Mucosa of descending colon (tissue), 3 donors: ENCODE results near the gene FAM228B. TPM values are rescaled to one million over a fixed set of nuclear protein-coding genes. Genes with fewer than 3 reads are reported as not detected.
"Not testable (repeated sequence)": the region's sequence is repeated elsewhere in the genome, so short reads cannot be mapped to it uniquely, and the experiment has no call there.

ENCODE experiments used
- ATAC-seq: fragments of 200-7000 bp; cut with Tn5 transposase; one replicate; pipeline ENCODE4 v1.9.1; 2020; ENCODE audit warnings: mild to moderate bottlenecking, moderate library complexity
- DNase-seq, 3 donors: peaks; one replicate each; pipeline ENCODE4 v3.0.0-alpha.2; 2020
- H3K36me3 ChIP-seq: fragments of 200-600 bp; one replicate; pipeline ENCODE4 v1.8.0; 2021; ENCODE audit warnings: low read depth, mild to moderate bottlenecking
- H3K4me1 ChIP-seq: fragments of 200-600 bp; one replicate; pipeline ENCODE4 v1.8.0; 2021; ENCODE audit warnings: low read depth, mild to moderate bottlenecking
- H3K4me3 ChIP-seq: fragments of 200-600 bp; one replicate; pipeline ENCODE4 v1.8.0; 2021; ENCODE audit warnings: mild to moderate bottlenecking
- H3K9me3 ChIP-seq: fragments of 200-600 bp; one replicate; pipeline ENCODE4 v1.8.0; 2021; ENCODE audit warnings: mild to moderate bottlenecking
- intact Hi-C, 2 donors: fragments of 100-400 bp; cut with DNase I in 1 of 2; cut with micrococcal nuclease in 1 of 2; formaldehyde crosslinking; loops; one replicate each; pipeline versions ENCODE4 v1.11.0 to v1.11.1; 2022; cut with DNase I, micrococcal nuclease
- total RNA-seq, 3 donors: library from RNA; stranded (reverse); fragmentation: NEBNext Ultra II Directional in 2 of 3; extraction: Animal tissue kit (Norgen Biotek cat#: 25700) in 2 of 3; gene quantifications; one replicate each; pipeline versions ENCODE4 v1.2.1 to v1.2.4, GENCODE V29; 2021 to 2023
- TF ChIP-seq, protein P1 (sequence below): fragments of 200-600 bp; IDR thresholded peaks from one replicate; pipeline ENCODE4 v1.8.0; 2022; ENCODE audit warnings: antibody characterized with exemption, mild to moderate bottlenecking
- donor health status: DM: no; HTN: no; CAD: no; lungs with moderate emphysema.
- donor health status: DM: no; HTN: no; CAD: no.
- donor health status: DM: no; HTN: yes; CAD: no.

FAM228B gene
- total RNA-seq, 3 donors from 2014 or later, result 4.8 to 36.6 (median 7.8) TPM

DNA sequence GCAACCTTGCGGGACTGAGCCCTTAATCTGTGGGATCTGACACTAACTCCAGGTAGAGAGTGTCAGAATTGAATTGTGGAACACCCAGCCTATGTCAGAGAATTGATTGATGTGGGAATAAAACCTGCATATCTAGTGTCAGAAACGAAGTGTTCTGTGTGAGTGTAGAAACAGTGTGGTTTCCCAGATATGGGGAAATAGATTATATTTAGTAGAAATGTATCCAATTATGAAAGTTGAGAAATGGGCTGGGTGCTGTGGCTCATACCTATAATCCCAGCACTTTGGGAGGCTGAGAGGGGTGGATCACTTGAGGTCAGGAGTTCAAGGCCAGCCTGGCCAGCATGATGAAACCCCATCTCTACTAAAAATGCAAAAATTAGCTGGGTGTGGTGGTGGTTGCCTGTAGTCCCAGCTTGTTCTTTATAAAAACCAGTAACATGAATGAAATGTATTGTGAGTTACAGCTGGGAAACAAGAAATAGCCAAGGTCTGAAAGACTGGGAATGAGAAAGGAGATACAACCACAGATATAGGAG lies 34.4 kb upstream of the FAM228B start:
- TF ChIP-seq, protein P1, sequence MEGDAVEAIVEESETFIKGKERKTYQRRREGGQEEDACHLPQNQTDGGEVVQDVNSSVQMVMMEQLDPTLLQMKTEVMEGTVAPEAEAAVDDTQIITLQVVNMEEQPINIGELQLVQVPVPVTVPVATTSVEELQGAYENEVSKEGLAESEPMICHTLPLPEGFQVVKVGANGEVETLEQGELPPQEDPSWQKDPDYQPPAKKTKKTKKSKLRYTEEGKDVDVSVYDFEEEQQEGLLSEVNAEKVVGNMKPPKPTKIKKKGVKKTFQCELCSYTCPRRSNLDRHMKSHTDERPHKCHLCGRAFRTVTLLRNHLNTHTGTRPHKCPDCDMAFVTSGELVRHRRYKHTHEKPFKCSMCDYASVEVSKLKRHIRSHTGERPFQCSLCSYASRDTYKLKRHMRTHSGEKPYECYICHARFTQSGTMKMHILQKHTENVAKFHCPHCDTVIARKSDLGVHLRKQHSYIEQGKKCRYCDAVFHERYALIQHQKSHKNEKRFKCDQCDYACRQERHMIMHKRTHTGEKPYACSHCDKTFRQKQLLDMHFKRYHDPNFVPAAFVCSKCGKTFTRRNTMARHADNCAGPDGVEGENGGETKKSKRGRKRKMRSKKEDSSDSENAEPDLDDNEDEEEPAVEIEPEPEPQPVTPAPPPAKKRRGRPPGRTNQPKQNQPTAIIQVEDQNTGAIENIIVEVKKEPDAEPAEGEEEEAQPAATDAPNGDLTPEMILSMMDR, result no peak
- intact Hi-C loops, result no loop called here
- Histone ChIP-seq H3K4me3 (no peak overlapping the region), H3K36me3 (no peaks in the 10 kb centered on the region), H3K4me1 (peaks cover 5% of the 10 kb centered on the region), H3K9me3 (no peaks in the 10 kb centered on the region)
- ATAC-seq (no peak), DNase-seq (no peak)

DNA sequence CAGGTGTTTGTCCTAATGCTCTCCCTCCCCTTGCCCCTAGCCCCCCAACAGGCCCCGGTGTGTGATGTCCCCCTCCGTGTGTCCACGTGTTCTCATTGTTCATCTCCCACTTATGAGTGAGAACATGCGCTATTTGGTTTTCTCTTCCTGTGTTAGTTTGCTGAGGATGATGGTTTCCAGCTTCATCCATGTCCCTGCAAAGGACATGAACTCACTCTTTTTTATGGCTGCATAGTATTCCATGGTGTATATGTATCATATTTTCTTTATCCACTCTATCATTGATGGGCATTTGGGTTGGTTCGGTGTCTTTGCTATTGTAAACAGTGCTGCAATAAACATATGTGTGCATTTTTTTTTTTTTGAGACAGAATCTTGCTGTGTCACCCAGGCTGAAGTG lies 30.0 kb upstream of the FAM228B start:
- H3K4me1 ChIP-seq, H3K4me3 ChIP-seq, H3K9me3 ChIP-seq, H3K36me3 ChIP-seq, intact Hi-C loops, ATAC-seq, DNase-seq: not testable (repeated sequence)

DNA sequence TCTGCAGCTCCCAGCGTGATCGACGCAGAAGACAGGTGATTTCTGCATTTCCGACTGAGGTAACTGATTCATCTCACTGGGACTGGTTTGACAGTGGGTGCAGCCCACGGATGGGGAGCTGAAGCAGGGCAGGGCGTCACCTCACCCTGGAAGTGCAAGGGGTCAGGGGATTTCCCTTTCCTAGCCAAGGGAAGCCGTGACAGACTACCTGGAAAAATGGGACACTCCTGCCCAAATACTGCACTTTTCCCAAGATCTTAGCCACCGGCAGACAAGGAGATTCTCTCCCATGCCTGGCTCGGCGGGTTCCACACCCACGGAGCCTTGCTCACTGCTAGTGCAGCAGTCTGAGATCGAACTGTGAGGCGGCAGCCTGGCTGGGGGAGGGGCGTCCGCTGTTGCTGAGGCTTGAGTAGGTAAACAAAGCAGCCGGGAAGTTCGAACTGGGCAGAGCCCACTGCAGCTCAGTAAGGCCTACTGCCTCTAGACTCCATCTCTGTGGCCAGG lies 28.0 kb upstream of the FAM228B start:
- H3K4me3 ChIP-seq, H3K36me3 ChIP-seq, DNase-seq, ATAC-seq, intact Hi-C loops, H3K9me3 ChIP-seq, H3K4me1 ChIP-seq: not testable (repeated sequence)

DNA sequence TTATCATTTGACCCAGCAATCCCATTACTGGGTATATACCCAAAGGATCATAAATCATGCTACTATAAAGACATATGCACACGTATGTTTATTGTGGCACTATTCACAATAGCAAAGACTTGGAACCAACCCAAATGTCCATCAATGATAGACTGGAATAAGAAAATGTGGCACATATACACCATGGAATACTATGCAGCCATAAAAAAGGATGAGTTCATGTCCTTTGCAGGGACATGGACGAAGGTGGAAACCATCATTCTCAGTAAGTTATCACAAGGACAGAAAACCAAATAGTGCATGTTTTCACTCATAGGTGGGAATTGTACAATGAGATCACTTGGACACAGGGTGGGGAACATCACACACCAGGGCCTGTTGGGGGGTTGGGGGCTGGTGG lies 22.5 kb upstream of the FAM228B start:
- DNase-seq, H3K4me1 ChIP-seq, H3K36me3 ChIP-seq, ATAC-seq, H3K9me3 ChIP-seq, H3K4me3 ChIP-seq, intact Hi-C loops: not testable (repeated sequence)

DNA sequence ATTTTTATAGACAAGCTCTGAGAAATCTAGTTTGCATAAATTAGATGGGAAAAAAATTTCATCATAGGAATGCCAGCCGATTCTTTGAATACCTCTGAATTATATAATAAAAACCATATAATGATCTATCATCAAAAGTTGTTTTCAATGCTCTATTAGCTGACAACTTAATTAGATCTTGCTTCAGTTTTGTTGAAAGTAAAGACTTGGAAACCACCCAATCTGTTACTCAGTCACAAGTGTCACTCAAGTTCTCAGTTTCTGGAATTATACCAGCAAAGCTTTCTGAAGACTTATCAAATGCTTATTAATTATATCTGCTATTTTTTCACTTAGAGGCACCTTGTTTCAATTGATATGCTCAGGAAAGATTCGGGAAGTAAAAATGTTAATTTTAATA lies 21.3 kb upstream of the FAM228B start:
- intact Hi-C loops, result no loop called here
- Histone ChIP-seq H3K36me3 (no peaks in the 10 kb centered on the region), H3K9me3 (peaks cover 3% of the 10 kb centered on the region), H3K4me1 (no peaks in the 10 kb centered on the region), H3K4me3 (no peak overlapping the region)
- no peak for ATAC-seq
- no peak for DNase-seq
- TF ChIP-seq, protein P1, result no peak

DNA sequence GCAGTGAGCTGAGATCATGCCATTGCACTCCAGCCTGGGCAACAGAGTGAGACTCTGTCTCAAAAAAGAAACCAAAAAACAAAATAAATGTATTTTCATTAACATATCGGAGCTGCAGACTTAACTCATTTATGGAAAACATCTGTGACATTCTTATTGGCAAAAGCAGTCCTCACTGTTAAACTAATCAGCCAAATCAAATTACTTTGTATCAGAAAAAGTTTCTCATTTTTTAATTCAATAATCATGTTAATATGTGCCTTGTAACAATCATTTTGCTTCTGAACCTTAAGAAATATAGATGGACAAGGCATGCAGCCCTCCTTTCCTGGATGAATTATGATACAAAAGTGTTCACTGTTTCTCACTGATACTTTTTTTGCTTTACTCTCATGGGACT lies 20.6 kb upstream of the FAM228B start:
- Histone ChIP-seq H3K4me1 (no peaks in the 10 kb centered on the region), H3K36me3 (no peaks in the 10 kb centered on the region), H3K9me3 (peaks cover 3% of the 10 kb centered on the region), H3K4me3 (no peak overlapping the region)
- ATAC-seq (no peak), DNase-seq (no peak)
- TF ChIP-seq, protein P1, result no peak
- intact Hi-C loops, result no loop called here

DNA sequence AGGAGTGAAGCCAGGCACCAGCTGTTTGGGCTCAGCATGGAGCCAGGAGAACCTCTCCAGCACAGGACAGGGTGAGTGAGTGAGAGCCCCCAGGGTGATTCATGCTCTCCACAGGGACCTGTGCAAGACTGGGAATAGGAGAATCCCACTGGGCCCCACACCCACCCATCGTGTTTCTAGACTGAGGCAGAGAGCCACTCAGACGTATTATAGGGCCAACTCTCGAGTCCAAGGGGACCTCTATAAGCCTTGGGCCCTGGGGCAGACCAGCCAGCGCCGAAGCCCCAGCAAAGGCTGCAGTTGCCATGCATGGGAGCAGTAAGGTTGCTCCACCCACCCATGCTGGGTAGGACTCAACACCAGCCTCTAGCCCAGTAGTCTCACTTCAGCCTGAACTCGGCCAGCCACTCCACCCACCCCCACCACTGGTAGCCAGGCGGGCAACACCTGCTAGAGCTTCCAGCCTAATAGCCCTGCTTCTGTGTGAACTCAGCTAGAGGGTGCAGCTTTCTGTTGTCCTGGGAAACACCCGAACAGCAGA lies 19.1 kb upstream of the FAM228B start:
- ATAC-seq, result no peak
- no peak for DNase-seq
- Histone ChIP-seq H3K4me3 (no peak overlapping the region), H3K4me1 (no peaks in the 10 kb centered on the region), H3K36me3 (no peaks in the 10 kb centered on the region), H3K9me3 (peaks cover 3% of the 10 kb centered on the region)
- TF ChIP-seq, protein P1, result no peak
- intact Hi-C loops, result no loop called here
